Panc1 (cell line): ENCODE measurements around the gene MOB2. TPM values are rescaled to one million over a fixed set of nuclear protein-coding genes. Genes with fewer than 3 reads are reported as not detected.

Experiments used
- ATAC-seq: fragments of 200-7000 bp; cut with Tn5 transposase; 2 replicates; pipeline ENCODE4 v1.9.1; 2020; ENCODE audit warnings: mild to moderate bottlenecking, moderate library complexity
- BruUV-seq: library from RNA; stranded (reverse); fragments of 400-500 nt; replicated peaks from 2 replicates; lab custom pipeline; 2021; lab: Mats Ljungman, UMichigan
- CTCF ChIA-PET: fragments of 300-600 bp; sonication (Branson Sonifier 250); formaldehyde crosslinking; loops from one replicate; lab custom pipeline; 2022; ENCODE audit warnings: antibody characterized with exemption; lab: Charles Lee
- POLR2A ChIA-PET: fragments of 300-600 bp; sonication (Branson Sonifier 250); formaldehyde crosslinking; loops from one replicate; lab custom pipeline; 2022; ENCODE audit warnings: antibody characterized with exemption; lab: Charles Lee
- DNase-seq: peaks from one replicate; pipeline ENCODE4 v3.0.0-alpha.2; 2010; ENCODE audit warnings: low read depth, low spot score
- H3K27ac ChIP-seq: 2 replicates; pipeline ENCODE4 v1.5.1; 2011; ENCODE audit warnings: mild to moderate bottlenecking, low read length, inconsistent platforms
- H3K27me3 ChIP-seq: fragments of 200-500 bp; sonication (Bioruptor generic); 2 replicates; pipeline ENCODE4 v1.6.0; 2014; ENCODE audit warnings: low read length, inconsistent platforms; ENCODE audit not compliant: control insufficient read depth, insufficient read depth
- H3K36me3 ChIP-seq: fragments of 200-500 bp; sonication (Bioruptor generic); 2 replicates; pipeline ENCODE4 v1.5.1; 2014; ENCODE audit warnings: inconsistent platforms, mild to moderate bottlenecking, low read length, moderate library complexity; ENCODE audit not compliant: control insufficient read depth, insufficient read depth
- H3K4me1 ChIP-seq: 2 replicates; pipeline ENCODE4 v1.5.1; 2011; ENCODE audit warnings: inconsistent platforms, mild to moderate bottlenecking, low read length, moderate library complexity; ENCODE audit not compliant: control insufficient read depth, insufficient read depth
- H3K4me3 ChIP-seq, 2 experiments: 2 replicates each; pipeline ENCODE4 v1.5.1; 2011 to 2012; ENCODE audit warnings: low read depth in 2 of 2, low read length in 2 of 2, mild to moderate bottlenecking in 2 of 2, inconsistent platforms in 1 of 2, moderate library complexity in 1 of 2
- H3K9me3 ChIP-seq: fragments of 200-500 bp; sonication (Bioruptor generic); 2 replicates; pipeline ENCODE4 v1.5.1; 2014; ENCODE audit warnings: low read depth, mild to moderate bottlenecking, inconsistent platforms, low read length, moderate library complexity; ENCODE audit not compliant: control insufficient read depth, insufficient read depth
- POLR2AphosphoS5 ChIP-seq: IDR thresholded peaks from 2 replicates; pipeline ENCODE4 v1.6.1; 2012; ENCODE audit warnings: mild to moderate bottlenecking, low read depth, low read length, moderate library complexity
- SIN3A ChIP-seq: IDR thresholded peaks from 2 replicates; pipeline ENCODE4 v1.6.1; 2012; ENCODE audit warnings: low read depth, mild to moderate bottlenecking, low read length, moderate library complexity, borderline replicate concordance; ENCODE audit not compliant: insufficient read depth
- in situ Hi-C: cut with HindIII; loops from 2 replicates; pipeline ENCODE4 v1.10.0; 2016; ENCODE audit warnings: low sequenced_read_pairs, low pct_unique_long_range_greater_than_20kb
- intact Hi-C: fragments of 100-400 bp; cut with micrococcal nuclease; formaldehyde crosslinking; loops from one replicate; pipeline ENCODE4 v1.10.0; 2022; ENCODE audit not compliant: unreplicated experiment
- total RNA-seq: library from RNA; stranded (reverse); gene quantifications from one replicate; pipeline ENCODE4 v1.2.1, GENCODE V29; 2021; ENCODE audit not compliant: unreplicated experiment
- TF ChIP-seq, protein P1 (sequence below): fragments of 450-650 bp; IDR thresholded peaks from 2 replicates; pipeline ENCODE4 v1.5.1; 2017; ENCODE audit warnings: mild to moderate bottlenecking
- TF ChIP-seq, protein P2 (sequence below), 2 experiments: IDR thresholded peaks; 2 replicates each; pipeline ENCODE4 v1.6.1; 2011 to 2012; ENCODE audit warnings: low read depth in 2 of 2, control low read depth in 1 of 2, low read length in 1 of 2, mild to moderate bottlenecking in 1 of 2, moderate library complexity in 1 of 2; ENCODE audit not compliant: insufficient read depth in 1 of 2

MOB2 gene
- total RNA-seq, 1 experiment from 2014 or later = 51.2 TPM

DNA sequence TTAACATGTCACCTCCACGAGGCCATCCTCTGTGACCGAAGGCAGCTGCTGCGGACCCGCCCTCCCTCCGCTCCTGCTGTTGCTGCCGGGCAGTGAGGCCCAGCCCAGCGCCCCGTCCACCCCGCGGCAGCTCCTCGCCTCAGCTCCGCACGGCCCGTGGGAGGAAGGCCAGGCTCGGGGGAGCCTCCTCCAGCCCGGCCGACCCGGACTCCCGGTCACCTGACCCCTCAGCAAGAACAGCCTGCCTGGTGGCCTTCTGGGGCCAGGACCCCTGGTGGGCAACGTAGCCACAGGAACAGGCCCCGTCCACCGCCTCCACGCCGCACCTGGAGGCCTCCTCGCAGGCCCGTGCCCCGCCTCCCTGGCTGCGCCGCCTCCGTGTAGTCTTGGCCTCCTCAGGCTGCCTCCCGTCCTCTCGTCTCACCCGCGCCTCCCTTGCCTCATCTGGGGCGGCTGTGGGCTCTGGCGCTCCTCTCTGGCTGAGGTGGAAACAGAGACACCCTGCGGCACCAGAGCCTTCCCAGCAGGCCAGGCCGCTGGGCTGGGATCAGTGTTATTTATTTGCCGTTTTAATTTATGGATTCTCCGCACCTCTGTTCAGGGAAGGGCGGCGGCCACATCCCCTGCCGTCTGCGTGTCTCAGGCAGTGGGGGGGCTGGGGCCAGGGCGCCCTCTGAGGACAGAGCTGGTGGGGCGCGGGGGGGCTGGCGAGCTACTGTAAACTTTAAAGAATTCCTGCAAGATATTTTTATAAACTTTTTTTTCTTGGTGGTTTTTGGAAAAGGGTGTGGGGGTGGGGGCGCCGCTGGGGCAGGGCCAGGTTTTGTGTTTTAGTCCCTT is 25.4 kb downstream of the MOB2 start:
- DNase-seq (no peak), ATAC-seq (no peak)
- Histone ChIP-seq H3K4me1 (peaks cover 14% of the 10 kb centered on the region), H3K4me3 (no peak overlapping the region), H3K9me3 (no peaks in the 10 kb centered on the region), H3K36me3 (no peaks in the 10 kb centered on the region), H3K27me3 (no peaks in the 10 kb centered on the region), H3K27ac (no peak overlapping the region)
- in situ Hi-C loops = no loop called here
- POLR2A ChIA-PET = interaction anchor here (0.6 kb wide), 2 partner anchors 85 to 107 kb away, joined by 3 to 15 read pairs; no protein-coding TSS in a partner anchor
- no TSS peak for BruUV-seq
- CTCF ChIA-PET = interaction anchor here (0.7 to 1.0 kb wide), 2 partner anchors 56 to 65 kb away, joined by 3 read pairs; no protein-coding TSS in a partner anchor
- TF ChIP-seq SIN3A = no peak
- TF ChIP-seq, protein P1, sequence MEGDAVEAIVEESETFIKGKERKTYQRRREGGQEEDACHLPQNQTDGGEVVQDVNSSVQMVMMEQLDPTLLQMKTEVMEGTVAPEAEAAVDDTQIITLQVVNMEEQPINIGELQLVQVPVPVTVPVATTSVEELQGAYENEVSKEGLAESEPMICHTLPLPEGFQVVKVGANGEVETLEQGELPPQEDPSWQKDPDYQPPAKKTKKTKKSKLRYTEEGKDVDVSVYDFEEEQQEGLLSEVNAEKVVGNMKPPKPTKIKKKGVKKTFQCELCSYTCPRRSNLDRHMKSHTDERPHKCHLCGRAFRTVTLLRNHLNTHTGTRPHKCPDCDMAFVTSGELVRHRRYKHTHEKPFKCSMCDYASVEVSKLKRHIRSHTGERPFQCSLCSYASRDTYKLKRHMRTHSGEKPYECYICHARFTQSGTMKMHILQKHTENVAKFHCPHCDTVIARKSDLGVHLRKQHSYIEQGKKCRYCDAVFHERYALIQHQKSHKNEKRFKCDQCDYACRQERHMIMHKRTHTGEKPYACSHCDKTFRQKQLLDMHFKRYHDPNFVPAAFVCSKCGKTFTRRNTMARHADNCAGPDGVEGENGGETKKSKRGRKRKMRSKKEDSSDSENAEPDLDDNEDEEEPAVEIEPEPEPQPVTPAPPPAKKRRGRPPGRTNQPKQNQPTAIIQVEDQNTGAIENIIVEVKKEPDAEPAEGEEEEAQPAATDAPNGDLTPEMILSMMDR = no peak
- intact Hi-C loops = no loop called here

DNA sequence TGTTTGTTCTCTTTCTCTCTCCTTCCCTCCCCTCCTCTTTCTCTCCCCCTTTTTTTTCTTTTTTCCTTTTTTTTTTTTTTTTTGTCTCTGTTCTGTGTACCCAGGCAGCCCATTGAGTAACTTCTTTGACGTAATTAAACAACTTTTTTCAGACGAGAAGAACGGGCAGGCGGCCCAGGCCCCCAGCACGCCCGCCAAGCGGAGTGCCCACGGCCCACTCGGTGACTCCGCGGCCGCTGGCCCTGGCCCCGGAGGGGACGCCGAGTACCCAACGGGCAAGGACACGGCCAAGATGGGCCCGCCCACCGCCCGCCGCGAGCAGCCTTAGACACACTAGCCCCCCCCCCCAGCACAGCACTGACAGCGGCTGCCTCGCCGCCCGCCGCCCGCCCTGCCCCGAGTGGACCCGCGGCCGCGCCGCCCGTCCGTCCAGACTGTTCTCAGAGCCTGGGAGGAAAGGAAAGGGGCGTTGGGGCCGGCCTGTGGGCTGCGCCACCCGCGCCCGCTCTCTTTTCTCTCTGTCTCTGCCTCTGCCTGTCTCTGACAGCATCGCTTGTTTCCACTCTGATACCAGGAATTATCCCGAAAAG is 26.1 kb downstream of the MOB2 start:
- Histone ChIP-seq H3K4me3 (no peak overlapping the region), H3K36me3 (no peaks in the 10 kb centered on the region), H3K27ac (no peak overlapping the region), H3K9me3 (no peaks in the 10 kb centered on the region), H3K27me3 (no peaks in the 10 kb centered on the region), H3K4me1 (peaks cover 19% of the 10 kb centered on the region)
- DNase-seq (no peak), ATAC-seq (no peak)
- TF ChIP-seq, protein P1 = no peak
- no peak for TF ChIP-seq SIN3A
- TF ChIP-seq POLR2AphosphoS5 = no peak
- TF ChIP-seq, protein P2, sequence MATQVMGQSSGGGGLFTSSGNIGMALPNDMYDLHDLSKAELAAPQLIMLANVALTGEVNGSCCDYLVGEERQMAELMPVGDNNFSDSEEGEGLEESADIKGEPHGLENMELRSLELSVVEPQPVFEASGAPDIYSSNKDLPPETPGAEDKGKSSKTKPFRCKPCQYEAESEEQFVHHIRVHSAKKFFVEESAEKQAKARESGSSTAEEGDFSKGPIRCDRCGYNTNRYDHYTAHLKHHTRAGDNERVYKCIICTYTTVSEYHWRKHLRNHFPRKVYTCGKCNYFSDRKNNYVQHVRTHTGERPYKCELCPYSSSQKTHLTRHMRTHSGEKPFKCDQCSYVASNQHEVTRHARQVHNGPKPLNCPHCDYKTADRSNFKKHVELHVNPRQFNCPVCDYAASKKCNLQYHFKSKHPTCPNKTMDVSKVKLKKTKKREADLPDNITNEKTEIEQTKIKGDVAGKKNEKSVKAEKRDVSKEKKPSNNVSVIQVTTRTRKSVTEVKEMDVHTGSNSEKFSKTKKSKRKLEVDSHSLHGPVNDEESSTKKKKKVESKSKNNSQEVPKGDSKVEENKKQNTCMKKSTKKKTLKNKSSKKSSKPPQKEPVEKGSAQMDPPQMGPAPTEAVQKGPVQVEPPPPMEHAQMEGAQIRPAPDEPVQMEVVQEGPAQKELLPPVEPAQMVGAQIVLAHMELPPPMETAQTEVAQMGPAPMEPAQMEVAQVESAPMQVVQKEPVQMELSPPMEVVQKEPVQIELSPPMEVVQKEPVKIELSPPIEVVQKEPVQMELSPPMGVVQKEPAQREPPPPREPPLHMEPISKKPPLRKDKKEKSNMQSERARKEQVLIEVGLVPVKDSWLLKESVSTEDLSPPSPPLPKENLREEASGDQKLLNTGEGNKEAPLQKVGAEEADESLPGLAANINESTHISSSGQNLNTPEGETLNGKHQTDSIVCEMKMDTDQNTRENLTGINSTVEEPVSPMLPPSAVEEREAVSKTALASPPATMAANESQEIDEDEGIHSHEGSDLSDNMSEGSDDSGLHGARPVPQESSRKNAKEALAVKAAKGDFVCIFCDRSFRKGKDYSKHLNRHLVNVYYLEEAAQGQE (IDR thresholded peaks at IDR 0.05; ENCODE audit: insufficient read depth in 1 of 2, low read depth in 2 of 2, low read length in 1 of 2) = no peak
- CTCF ChIA-PET = no interaction called here
- no TSS peak for BruUV-seq
- intact Hi-C loops (no loop called here), in situ Hi-C loops (no loop called here)
- POLR2A ChIA-PET = no interaction called here
